ENCODE data around the gene ARL2BP. TPM values are rescaled to one million over a fixed set of nuclear protein-coding genes. Genes with fewer than 3 reads are reported as not detected.

Gene ARL2BP
- total and polyA plus RNA-seq, 9 of the 15 experiments (the other 6 are each of a cell fraction or from before 2014, with no cell fraction given), result 16.7 to 41.8 (median 27.2) TPM

DNA sequence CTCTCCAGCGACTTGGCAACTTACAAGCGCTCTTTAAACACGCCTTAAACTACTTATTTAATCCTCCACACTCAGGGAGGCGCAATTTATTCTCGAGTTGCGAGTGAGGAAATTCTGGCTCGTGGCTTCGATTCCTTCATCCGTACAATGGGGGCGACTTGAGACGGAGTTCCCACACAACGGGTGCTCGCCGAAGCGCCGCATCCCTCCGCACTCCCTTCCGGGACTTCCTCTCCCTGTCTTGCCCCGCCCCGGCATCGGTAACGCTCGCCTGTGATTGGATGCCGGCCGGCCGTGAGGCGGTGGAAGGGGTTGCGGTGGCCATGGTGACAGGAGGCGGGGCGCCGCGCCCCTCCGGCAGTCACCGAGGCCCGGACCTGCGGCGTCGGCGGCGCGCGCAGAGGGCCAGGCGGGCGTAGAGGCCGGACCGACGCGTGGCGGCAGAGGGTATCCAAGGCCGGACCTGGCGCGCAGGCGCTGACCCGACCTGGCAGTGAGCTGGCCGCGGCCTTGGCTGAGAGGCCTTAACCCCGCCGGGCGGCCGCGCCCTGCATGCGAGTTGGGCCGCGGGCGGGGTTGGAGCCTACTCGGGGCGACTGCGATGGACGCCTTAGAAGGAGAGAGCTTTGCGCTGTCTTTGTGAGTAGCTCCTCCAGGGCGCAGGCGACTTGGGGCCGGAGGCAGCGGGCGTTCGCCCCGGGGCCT is at the start of gene ARL2BP (continued):
- TF ChIP-seq SAFB2 (IDR thresholded peaks at IDR 0.05; ENCODE audit: borderline replicate concordance, low read depth, low read length, severe bottlenecking) (no peak), L3MBTL2 (IDR thresholded peaks at IDR 0.05) (peak; percentile 88), FOXK2 (conservative IDR thresholded peaks at IDR 0.05 in 1 of 2, IDR thresholded peaks at IDR 0.05 in 1 of 2; ENCODE audit: low read depth in 2 of 2) (no peak), NFE2L1 (tag; IDR thresholded peaks at IDR 0.05; ENCODE audit: borderline replicate concordance, low read depth) (no peak), CHD1 (IDR thresholded peaks at IDR 0.05; ENCODE audit: low read length) (no peak), RHOXF2B (CRISPR knock-in tag; conservative IDR thresholded peaks at IDR 0.05) (no peak), TOE1 (IDR thresholded peaks at IDR 0.05; ENCODE audit: borderline replicate concordance) (no peak), TOE1 (CRISPR knock-in tag; IDR thresholded peaks at IDR 0.05; ENCODE audit: borderline replicate concordance, low read depth) (no peak), ZNF175 (CRISPR knock-in tag; IDR thresholded peaks at IDR 0.05; ENCODE audit: low read depth) (no peak), ZNF140 (CRISPR knock-in tag; IDR thresholded peaks at IDR 0.05) (no peak), NCOA6 (IDR thresholded peaks at IDR 0.05) (no peak), ZNF184 (CRISPR knock-in tag; IDR thresholded peaks at IDR 0.05) (no peak), ZNF76 (CRISPR knock-in tag; IDR thresholded peaks at IDR 0.05; ENCODE audit: borderline replicate concordance) (no peak), ZFPM2 (CRISPR knock-in tag; IDR thresholded peaks at IDR 0.05) (no peak), CREBBP (IDR thresholded peaks at IDR 0.05; ENCODE audit: low read depth, low read length) (no peak), SNRNP70 (optimal IDR thresholded peaks at IDR 0.05; ENCODE audit: low read depth, low read length) (no peak), GATAD2A (IDR thresholded peaks at IDR 0.05) (no peak), ZNF77 (CRISPR knock-in tag; IDR thresholded peaks at IDR 0.05) (no peak), HIVEP1 (CRISPR knock-in tag; IDR thresholded peaks at IDR 0.05) (no peak), KLF6 (CRISPR knock-in tag; IDR thresholded peaks at IDR 0.05; ENCODE audit: borderline replicate concordance) (0 out of 2 replicates have a peak, but pooled peaks have one; percentile 42)
- TF ChIP-seq, protein P1, sequence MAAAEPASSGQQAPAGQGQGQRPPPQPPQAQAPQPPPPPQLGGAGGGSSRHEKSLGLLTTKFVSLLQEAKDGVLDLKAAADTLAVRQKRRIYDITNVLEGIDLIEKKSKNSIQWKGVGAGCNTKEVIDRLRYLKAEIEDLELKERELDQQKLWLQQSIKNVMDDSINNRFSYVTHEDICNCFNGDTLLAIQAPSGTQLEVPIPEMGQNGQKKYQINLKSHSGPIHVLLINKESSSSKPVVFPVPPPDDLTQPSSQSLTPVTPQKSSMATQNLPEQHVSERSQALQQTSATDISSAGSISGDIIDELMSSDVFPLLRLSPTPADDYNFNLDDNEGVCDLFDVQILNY (CRISPR knock-in tag; IDR thresholded peaks at IDR 0.05), result no peak
- TF ChIP-seq, protein P2, sequence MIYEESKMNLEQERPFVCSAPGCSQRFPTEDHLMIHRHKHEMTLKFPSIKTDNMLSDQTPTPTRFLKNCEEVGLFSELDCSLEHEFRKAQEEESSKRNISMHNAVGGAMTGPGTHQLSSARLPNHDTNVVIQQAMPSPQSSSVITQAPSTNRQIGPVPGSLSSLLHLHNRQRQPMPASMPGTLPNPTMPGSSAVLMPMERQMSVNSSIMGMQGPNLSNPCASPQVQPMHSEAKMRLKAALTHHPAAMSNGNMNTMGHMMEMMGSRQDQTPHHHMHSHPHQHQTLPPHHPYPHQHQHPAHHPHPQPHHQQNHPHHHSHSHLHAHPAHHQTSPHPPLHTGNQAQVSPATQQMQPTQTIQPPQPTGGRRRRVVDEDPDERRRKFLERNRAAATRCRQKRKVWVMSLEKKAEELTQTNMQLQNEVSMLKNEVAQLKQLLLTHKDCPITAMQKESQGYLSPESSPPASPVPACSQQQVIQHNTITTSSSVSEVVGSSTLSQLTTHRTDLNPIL (CRISPR knock-in tag; IDR thresholded peaks at IDR 0.05), result no peak
- TF ChIP-seq, protein P3, sequence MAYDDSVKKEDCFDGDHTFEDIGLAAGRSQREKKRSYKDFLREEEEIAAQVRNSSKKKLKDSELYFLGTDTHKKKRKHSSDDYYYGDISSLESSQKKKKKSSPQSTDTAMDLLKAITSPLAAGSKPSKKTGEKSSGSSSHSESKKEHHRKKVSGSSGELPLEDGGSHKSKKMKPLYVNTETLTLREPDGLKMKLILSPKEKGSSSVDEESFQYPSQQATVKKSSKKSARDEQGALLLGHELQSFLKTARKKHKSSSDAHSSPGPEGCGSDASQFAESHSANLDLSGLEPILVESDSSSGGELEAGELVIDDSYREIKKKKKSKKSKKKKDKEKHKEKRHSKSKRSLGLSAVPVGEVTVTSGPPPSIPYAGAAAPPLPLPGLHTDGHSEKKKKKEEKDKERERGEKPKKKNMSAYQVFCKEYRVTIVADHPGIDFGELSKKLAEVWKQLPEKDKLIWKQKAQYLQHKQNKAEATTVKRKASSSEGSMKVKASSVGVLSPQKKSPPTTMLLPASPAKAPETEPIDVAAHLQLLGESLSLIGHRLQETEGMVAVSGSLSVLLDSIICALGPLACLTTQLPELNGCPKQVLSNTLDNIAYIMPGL (CRISPR knock-in tag; IDR thresholded peaks at IDR 0.05), result no peak
- TF ChIP-seq, protein P4, sequence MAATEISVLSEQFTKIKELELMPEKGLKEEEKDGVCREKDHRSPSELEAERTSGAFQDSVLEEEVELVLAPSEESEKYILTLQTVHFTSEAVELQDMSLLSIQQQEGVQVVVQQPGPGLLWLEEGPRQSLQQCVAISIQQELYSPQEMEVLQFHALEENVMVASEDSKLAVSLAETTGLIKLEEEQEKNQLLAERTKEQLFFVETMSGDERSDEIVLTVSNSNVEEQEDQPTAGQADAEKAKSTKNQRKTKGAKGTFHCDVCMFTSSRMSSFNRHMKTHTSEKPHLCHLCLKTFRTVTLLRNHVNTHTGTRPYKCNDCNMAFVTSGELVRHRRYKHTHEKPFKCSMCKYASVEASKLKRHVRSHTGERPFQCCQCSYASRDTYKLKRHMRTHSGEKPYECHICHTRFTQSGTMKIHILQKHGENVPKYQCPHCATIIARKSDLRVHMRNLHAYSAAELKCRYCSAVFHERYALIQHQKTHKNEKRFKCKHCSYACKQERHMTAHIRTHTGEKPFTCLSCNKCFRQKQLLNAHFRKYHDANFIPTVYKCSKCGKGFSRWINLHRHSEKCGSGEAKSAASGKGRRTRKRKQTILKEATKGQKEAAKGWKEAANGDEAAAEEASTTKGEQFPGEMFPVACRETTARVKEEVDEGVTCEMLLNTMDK (IDR thresholded peaks at IDR 0.05; ENCODE audit: borderline replicate concordance, insufficient read depth, low read depth, low read length, poor library complexity, severe bottlenecking), result no peak

All from K562 (cell line).